Fibroblast of lung (primary cell): ENCODE results near the gene AFAP1.

Experiments used
- CTCF ChIP-seq, 2 donors: IDR thresholded peaks in 1 of 2; conservative IDR thresholded peaks in 1 of 2; 1 replicate in 1 of 2; 2 replicates in 1 of 2; pipeline ENCODE4 v1.5.1; 2011 to 2012; ENCODE audit warnings: low read length in 2 of 2, control low read depth in 1 of 2, inconsistent platforms in 1 of 2, low read depth in 1 of 2, mild to moderate bottlenecking in 1 of 2
- EZH2 ChIP-seq: IDR thresholded peaks from 2 replicates; pipeline ENCODE4 v1.5.1; 2012; ENCODE audit warnings: low read length, control low read depth, mild to moderate bottlenecking; ENCODE audit errors: missing control alignments

GRCh38 chr4:7880683-7881082 is 59.0 kb downstream of the AFAP1 start:
- TF ChIP-seq CTCF (conservative IDR thresholded peaks at IDR 0.05 in 1 of 2, IDR thresholded peaks at IDR 0.05 in 1 of 2; ENCODE audit: low read depth in 1 of 2, low read length in 2 of 2) (no peak), EZH2 (no peak)
